GM23338 (cell line): ENCODE data around the gene SCGB1A1. TPM values are rescaled to one million over a fixed set of nuclear protein-coding genes. Genes with fewer than 3 reads are reported as not detected.

Experiments used
- ATAC-seq: fragments of 200-7000 bp; cut with Tn5 transposase; 3 replicates; pipeline ENCODE4 v1.9.1; 2020
- DNase-seq: peaks from one replicate; pipeline ENCODE4 v3.0.0-alpha.2; 2015; ENCODE audit warnings: low spot score
- H2AFZ ChIP-seq: fragments of 200-600 bp; sonication (generic); 2 replicates; pipeline ENCODE4 v1.8.0; 2016; ENCODE audit warnings: antibody characterized with exemption, mild to moderate bottlenecking, moderate library complexity
- H3F3A ChIP-seq: fragments of 200-600 bp; sonication (generic); replicated peaks from 2 replicates; pipeline ENCODE4 v1.8.0; 2017; ENCODE audit warnings: antibody characterized with exemption, mixed run types, low read depth
- H3K27ac ChIP-seq: fragments of 200-600 bp; sonication (generic); 2 replicates; pipeline ENCODE4 v1.6.1; 2016; ENCODE audit warnings: low read depth
- H3K27me3 ChIP-seq: fragments of 200-600 bp; sonication (generic); 2 replicates; pipeline ENCODE4 v1.8.0; 2016; ENCODE audit warnings: mild to moderate bottlenecking, mixed run types, moderate library complexity; ENCODE audit not compliant: insufficient read depth
- H3K36me3 ChIP-seq: fragments of 200-600 bp; sonication (generic); 2 replicates; pipeline ENCODE4 v1.8.0; 2016; ENCODE audit warnings: mild to moderate bottlenecking; ENCODE audit not compliant: insufficient read depth
- H3K4me1 ChIP-seq: fragments of 200-600 bp; sonication (generic); 2 replicates; pipeline ENCODE4 v1.8.0; 2016; ENCODE audit warnings: mild to moderate bottlenecking, moderate library complexity; ENCODE audit not compliant: insufficient read depth
- H3K4me2 ChIP-seq: fragments of 200-600 bp; sonication (generic); 2 replicates; pipeline ENCODE4 v1.7.1; 2017; ENCODE audit warnings: mixed run types
- H3K4me3 ChIP-seq: fragments of 200-600 bp; sonication (generic); 2 replicates; pipeline ENCODE4 v1.6.1; 2016; ENCODE audit warnings: mixed run types
- H3K79me2 ChIP-seq: fragments of 200-600 bp; sonication (generic); replicated peaks from 2 replicates; pipeline ENCODE4 v1.8.0; 2017; ENCODE audit warnings: mild to moderate bottlenecking; ENCODE audit not compliant: insufficient read depth
- H3K9me2 ChIP-seq: fragments of 200-600 bp; sonication (generic); 2 replicates; pipeline ENCODE4 v1.8.0; 2017; ENCODE audit not compliant: insufficient read depth
- H4K20me1 ChIP-seq: fragments of 200-600 bp; sonication (generic); replicated peaks from 2 replicates; pipeline ENCODE4 v1.8.0; 2017; ENCODE audit warnings: mild to moderate bottlenecking; ENCODE audit not compliant: insufficient read depth
- H3K27ac Mint-ChIP-seq: 2 replicates; pipeline ENCODE4 v1.8.0; 2020; ENCODE audit warnings: inconsistent platforms, mild to moderate bottlenecking, moderate library complexity, mixed read lengths
- H3K27me3 Mint-ChIP-seq: 3 replicates; pipeline ENCODE4 v1.8.0; 2022; ENCODE audit warnings: low read depth, mild to moderate bottlenecking, moderate library complexity, mixed read lengths, inconsistent platforms; ENCODE audit not compliant: insufficient read depth, poor library complexity
- H3K36me3 Mint-ChIP-seq: 3 replicates; pipeline ENCODE4 v1.8.0; 2021; ENCODE audit warnings: low read depth, mild to moderate bottlenecking, inconsistent platforms, moderate library complexity, mixed read lengths
- H3K4me1 Mint-ChIP-seq: 3 replicates; pipeline ENCODE4 v1.8.0; 2020; ENCODE audit warnings: mild to moderate bottlenecking, inconsistent platforms, mixed read lengths
- H3K4me3 Mint-ChIP-seq: 3 replicates; pipeline ENCODE4 v1.8.0; 2021; ENCODE audit warnings: moderate library complexity, mild to moderate bottlenecking, inconsistent platforms, mixed read lengths
- H3K9me3 Mint-ChIP-seq: 3 replicates; pipeline ENCODE4 v1.8.0; 2020; ENCODE audit warnings: moderate library complexity, mild to moderate bottlenecking, inconsistent platforms, mixed read lengths
- CREB1 ChIP-seq: fragments of 250-450 bp; sonication (Bioruptor Pico); IDR thresholded peaks from 2 replicates; pipeline ENCODE4 v1.5.0; 2020; ENCODE audit warnings: low read depth, mild to moderate bottlenecking, moderate library complexity
- CTCF ChIP-seq, 2 experiments: fragments of 200-600 bp in 1 of 2; sonication (generic) in 1 of 2; conservative IDR thresholded peaks; 2 replicates each; pipeline versions ENCODE4 v1.5.1 to v1.6.1; 2016 to 2017; ENCODE audit warnings: antibody characterized with exemption in 2 of 2, low read depth in 2 of 2, mild to moderate bottlenecking in 2 of 2, moderate library complexity in 1 of 2
- EZH2 ChIP-seq: fragments of 200-600 bp; sonication (generic); IDR thresholded peaks from one replicate; pipeline ENCODE4 v1.8.0; 2017; ENCODE audit warnings: antibody characterized with exemption, mild to moderate bottlenecking, low read depth; ENCODE audit not compliant: unreplicated experiment
- EZH2phosphoT487 ChIP-seq: fragments of 200-600 bp; sonication (generic); IDR thresholded peaks from one replicate; pipeline ENCODE4 v1.8.1; 2018; ENCODE audit warnings: antibody characterized with exemption; ENCODE audit not compliant: unreplicated experiment
- JUNB ChIP-seq: IDR thresholded peaks from one replicate; pipeline ENCODE4 v1.6.1; 2016; ENCODE audit warnings: antibody characterized with exemption; ENCODE audit not compliant: unreplicated experiment
- NANOG ChIP-seq: IDR thresholded peaks from 2 replicates; pipeline ENCODE4 v1.6.1; 2016; ENCODE audit warnings: antibody characterized with exemption, borderline replicate concordance
- POLR2AphosphoS5 ChIP-seq: IDR thresholded peaks from 2 replicates; pipeline ENCODE4 v1.6.1; 2016; ENCODE audit warnings: antibody characterized with exemption, low read depth
- STAT1 ChIP-seq: IDR thresholded peaks from one replicate; pipeline ENCODE4 v1.6.1; 2016; ENCODE audit warnings: antibody characterized with exemption; ENCODE audit not compliant: unreplicated experiment
- ZNF114 ChIP-seq: fragments of 250-450 bp; sonication (Bioruptor Pico); IDR thresholded peaks from 2 replicates; pipeline ENCODE4 v1.5.0; 2020; ENCODE audit warnings: mild to moderate bottlenecking, moderate library complexity
- ZNF331 ChIP-seq: fragments of 250-450 bp; sonication (Bioruptor Pico); IDR thresholded peaks from 2 replicates; pipeline ENCODE4 v1.5.0; 2020; ENCODE audit warnings: low read depth, mild to moderate bottlenecking, moderate library complexity
- ZNF462 ChIP-seq: fragments of 250-450 bp; sonication (Bioruptor Pico); IDR thresholded peaks from 2 replicates; pipeline ENCODE4 v1.5.0; 2020; ENCODE audit warnings: mild to moderate bottlenecking, moderate library complexity
- polyA plus RNA-seq: library from polyadenylated mRNA; unstranded; fragments of >200 nt; fragmentation: Nextera tagmentation; extraction: Ambion mirVana; gene quantifications from 2 replicates; pipeline ENCODE4 v1.2.1, GENCODE V29; 2016
- total RNA-seq: library from RNA; depleted of rRNA; stranded (reverse); fragments of >200 nt; shearing (Covaris generic); gene quantifications from 2 replicates; pipeline ENCODE4 v1.2.3, GENCODE V29; 2014
- TF ChIP-seq, protein P1 (sequence below): IDR thresholded peaks from one replicate; pipeline ENCODE4 v1.6.1; 2018; ENCODE audit warnings: antibody characterized with exemption; ENCODE audit not compliant: unreplicated experiment
- TF ChIP-seq, protein P2 (sequence below): IDR thresholded peaks from 2 replicates; pipeline ENCODE4 v1.6.1; 2016; ENCODE audit warnings: antibody characterized with exemption

The SCGB1A1 gene
- total and polyA plus RNA-seq, 2 experiments from 2014 or later = not detected

DNA sequence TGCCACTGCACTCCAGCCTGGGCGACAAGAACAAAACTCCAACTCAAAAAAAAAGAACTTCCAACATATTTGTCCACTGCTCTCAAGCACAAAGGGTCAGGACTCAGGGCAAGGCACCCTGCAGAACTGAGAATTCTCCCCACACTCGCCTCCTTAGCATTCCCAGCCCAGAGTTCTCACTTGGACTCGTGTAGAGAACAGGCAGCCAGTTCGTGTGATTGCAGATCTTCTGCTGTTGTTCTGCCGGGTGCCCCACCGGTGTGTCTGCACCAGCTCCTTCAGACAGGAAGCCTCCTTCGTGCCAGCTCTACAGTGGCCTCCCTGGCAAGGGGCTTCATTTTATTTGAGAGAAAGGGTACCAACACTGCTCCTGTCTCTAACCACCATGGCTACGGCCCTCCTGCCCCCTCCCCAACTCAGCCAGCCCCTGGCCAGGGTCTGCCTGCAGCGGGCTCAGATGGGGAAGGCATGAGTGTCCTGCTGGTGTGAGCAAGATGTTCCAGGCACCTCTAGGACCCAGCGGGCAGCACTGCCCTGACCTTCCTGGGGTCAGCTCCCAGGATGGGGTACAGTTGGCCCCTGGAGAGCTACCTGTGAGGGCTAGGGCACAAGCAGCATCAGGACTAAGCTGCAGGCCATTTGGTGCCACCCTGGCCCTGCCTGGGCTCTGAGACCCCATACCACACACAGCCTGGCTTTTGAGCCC is 19.5 kb upstream of the SCGB1A1 start:
- Mint-ChIP-seq H3K4me1 (peaks cover 38% of the 10 kb centered on the region), H3K27ac (no peak overlapping the region), H3K27me3 (peaks cover 14% of the 10 kb centered on the region), H3K36me3 (no peaks in the 10 kb centered on the region), H3K9me3 (no peaks in the 10 kb centered on the region), H3K4me3 (no peak overlapping the region)
- Histone ChIP-seq H3K4me1 (peaks cover 8% of the 10 kb centered on the region), H3K9me2 (no peaks in the 10 kb centered on the region), H3K4me3 (no peak overlapping the region), H3K27ac (no peak overlapping the region), H3F3A (no peaks in the 10 kb centered on the region), H3K4me2 (no peak overlapping the region), H3K27me3 (no peaks in the 10 kb centered on the region), H3K79me2 (no peaks in the 10 kb centered on the region), H3K36me3 (no peaks in the 10 kb centered on the region), H2AFZ (no peak overlapping the region), H4K20me1 (no peaks in the 10 kb centered on the region)
- ATAC-seq (no peak), DNase-seq (no peak)
- TF ChIP-seq, protein P1, sequence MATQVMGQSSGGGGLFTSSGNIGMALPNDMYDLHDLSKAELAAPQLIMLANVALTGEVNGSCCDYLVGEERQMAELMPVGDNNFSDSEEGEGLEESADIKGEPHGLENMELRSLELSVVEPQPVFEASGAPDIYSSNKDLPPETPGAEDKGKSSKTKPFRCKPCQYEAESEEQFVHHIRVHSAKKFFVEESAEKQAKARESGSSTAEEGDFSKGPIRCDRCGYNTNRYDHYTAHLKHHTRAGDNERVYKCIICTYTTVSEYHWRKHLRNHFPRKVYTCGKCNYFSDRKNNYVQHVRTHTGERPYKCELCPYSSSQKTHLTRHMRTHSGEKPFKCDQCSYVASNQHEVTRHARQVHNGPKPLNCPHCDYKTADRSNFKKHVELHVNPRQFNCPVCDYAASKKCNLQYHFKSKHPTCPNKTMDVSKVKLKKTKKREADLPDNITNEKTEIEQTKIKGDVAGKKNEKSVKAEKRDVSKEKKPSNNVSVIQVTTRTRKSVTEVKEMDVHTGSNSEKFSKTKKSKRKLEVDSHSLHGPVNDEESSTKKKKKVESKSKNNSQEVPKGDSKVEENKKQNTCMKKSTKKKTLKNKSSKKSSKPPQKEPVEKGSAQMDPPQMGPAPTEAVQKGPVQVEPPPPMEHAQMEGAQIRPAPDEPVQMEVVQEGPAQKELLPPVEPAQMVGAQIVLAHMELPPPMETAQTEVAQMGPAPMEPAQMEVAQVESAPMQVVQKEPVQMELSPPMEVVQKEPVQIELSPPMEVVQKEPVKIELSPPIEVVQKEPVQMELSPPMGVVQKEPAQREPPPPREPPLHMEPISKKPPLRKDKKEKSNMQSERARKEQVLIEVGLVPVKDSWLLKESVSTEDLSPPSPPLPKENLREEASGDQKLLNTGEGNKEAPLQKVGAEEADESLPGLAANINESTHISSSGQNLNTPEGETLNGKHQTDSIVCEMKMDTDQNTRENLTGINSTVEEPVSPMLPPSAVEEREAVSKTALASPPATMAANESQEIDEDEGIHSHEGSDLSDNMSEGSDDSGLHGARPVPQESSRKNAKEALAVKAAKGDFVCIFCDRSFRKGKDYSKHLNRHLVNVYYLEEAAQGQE = no peak
- TF ChIP-seq EZH2phosphoT487 (no peak), STAT1 (no peak), CREB1 (CRISPR knock-in tag) (no peak), POLR2AphosphoS5 (no peak), NANOG (no peak), ZNF331 (no peak), ZNF114 (CRISPR knock-in tag) (no peak), JUNB (no peak), EZH2 (no peak), CTCF (conservative IDR thresholded peaks at IDR 0.05; ENCODE audit: low read depth in 2 of 2) (no peak), ZNF462 (CRISPR knock-in tag) (no peak)
- TF ChIP-seq, protein P2, sequence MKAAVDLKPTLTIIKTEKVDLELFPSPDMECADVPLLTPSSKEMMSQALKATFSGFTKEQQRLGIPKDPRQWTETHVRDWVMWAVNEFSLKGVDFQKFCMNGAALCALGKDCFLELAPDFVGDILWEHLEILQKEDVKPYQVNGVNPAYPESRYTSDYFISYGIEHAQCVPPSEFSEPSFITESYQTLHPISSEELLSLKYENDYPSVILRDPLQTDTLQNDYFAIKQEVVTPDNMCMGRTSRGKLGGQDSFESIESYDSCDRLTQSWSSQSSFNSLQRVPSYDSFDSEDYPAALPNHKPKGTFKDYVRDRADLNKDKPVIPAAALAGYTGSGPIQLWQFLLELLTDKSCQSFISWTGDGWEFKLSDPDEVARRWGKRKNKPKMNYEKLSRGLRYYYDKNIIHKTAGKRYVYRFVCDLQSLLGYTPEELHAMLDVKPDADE = no peak
